ENCODE results near the gene MISP3.

Gene MISP3

GRCh38 chr19:14105680-14106079 is 33.1 kb downstream of the MISP3 start:
- DNase-seq (ENCODE audit: low read depth): no peak
- TF ChIP-seq CTCF (IDR thresholded peaks at IDR 0.05; ENCODE audit: insufficient read depth, low read depth, low read length, missing control alignments): no peak
- H3K4me3 ChIP-seq (ENCODE audit: low read depth, low read length): no peak overlapping the region

GRCh38 chr19:14106840-14107239 is 34.3 kb downstream of the MISP3 start:
- TF ChIP-seq CTCF (IDR thresholded peaks at IDR 0.05; ENCODE audit: insufficient read depth, low read depth, low read length, missing control alignments): no peak
- H3K4me3 ChIP-seq (ENCODE audit: low read depth, low read length): no peak overlapping the region
- DNase-seq (ENCODE audit: low read depth): no peak

GRCh38 chr19:14107581-14108461 is 35.2 kb downstream of the MISP3 start:
- no peak for DNase-seq (ENCODE audit: low read depth)

DNA sequence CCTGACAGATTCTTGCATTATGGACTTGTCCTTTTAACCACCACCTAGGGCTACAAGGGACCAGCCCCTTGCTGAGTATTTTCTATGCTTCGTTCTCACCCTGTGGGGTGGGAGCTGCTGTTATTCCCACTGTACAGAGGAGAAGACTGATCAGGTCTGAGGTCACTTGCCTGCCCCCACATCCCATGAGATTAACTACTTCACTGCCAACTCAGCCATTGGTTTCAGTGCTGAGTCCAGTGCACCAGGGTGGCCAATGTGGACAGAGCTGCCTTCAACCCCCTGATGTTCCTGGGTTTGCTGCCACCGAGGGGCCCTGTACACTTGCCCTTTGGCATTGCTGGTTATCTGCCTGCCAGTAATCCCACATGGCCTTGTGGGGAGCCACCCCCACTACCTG is 38.1 kb downstream of the MISP3 start:
- DNase-seq (ENCODE audit: low read depth): no peak
- TF ChIP-seq CTCF (IDR thresholded peaks at IDR 0.05; ENCODE audit: insufficient read depth, low read depth, low read length, missing control alignments): no peak
- no peak overlapping the region for H3K4me3 ChIP-seq (ENCODE audit: low read depth, low read length)

More at GRCh38 chr19:14107581-14108461, 35.2 kb downstream of the MISP3 start:
- no peak for TF ChIP-seq CTCF (IDR thresholded peaks at IDR 0.05; ENCODE audit: insufficient read depth, low read depth, low read length, missing control alignments)
- H3K4me3 ChIP-seq (ENCODE audit: low read depth, low read length): no peak overlapping the region

- TF ChIP-seq CTCF (IDR thresholded peaks at IDR 0.05; ENCODE audit: insufficient read depth, low read depth, low read length, missing control alignments): no peak
- H3K4me3 ChIP-seq (ENCODE audit: low read depth, low read length): no peak overlapping the region
- DNase-seq (ENCODE audit: low read depth): no peak
Observed at GRCh38 chr19:14111486-14111885, 38.9 kb downstream of the MISP3 start.

DNA sequence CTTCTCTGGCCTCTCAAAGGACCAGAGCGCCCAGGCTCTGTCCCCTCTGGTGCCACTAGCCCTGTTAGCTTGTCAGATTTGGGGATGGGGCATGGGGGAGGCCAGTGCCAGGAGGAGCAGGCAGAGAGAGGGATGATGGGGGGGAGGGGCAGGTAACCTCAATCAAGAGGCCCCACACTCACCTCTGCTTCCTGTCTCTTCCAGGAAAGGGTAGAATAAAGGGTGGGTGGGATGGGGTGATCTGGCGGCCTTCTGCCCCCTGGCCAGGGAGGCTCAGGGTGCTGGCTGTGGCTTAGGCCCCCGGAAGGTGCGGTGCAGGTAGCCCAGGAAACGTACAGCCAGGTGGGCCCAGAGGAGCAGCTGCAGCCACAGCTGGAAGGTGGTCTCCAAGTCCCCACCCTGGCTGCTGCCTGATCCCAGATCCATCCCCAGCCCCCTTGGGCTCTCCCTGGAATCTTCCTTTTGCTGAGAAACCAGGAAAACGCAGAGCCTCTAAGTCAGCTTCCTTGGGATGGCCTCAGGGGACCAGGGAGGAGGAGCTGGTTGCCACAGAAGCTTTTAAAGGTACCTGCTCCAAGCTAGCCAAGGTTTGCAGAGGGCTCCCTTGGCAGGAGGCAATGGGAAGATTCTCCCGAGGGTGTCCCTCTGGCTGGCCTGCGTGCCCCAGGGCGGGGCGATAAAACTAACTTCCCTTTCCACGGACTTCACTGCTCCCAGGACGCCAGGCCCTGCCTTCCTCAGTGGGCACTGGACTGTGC is 39.6 kb downstream of the MISP3 start:
- TF ChIP-seq CTCF (IDR thresholded peaks at IDR 0.05; ENCODE audit: insufficient read depth, low read depth, low read length, missing control alignments): no peak
- no peak overlapping the region for H3K4me3 ChIP-seq (ENCODE audit: low read depth, low read length)
- DNase-seq (ENCODE audit: low read depth): no peak
